ENCODE data around the gene LGALS1. TPM values are rescaled to one million over a fixed set of nuclear protein-coding genes. Genes with fewer than 3 reads are reported as not detected.

Gene LGALS1
- total RNA-seq, 4 donors from 2014 or later = 110 to 347 (median 232) TPM

- DNase-seq (ENCODE audit: low spot score in 2 of 2) = no peak
- no peak for TF ChIP-seq POLR2A (IDR thresholded peaks at IDR 0.05)
- no peak for TF ChIP-seq CTCF (IDR thresholded peaks at IDR 0.05)
- intact Hi-C loops (cut with DNase I; ENCODE audit: low total_unique reads) = no loop called here
- no peak overlapping the region for H3K4me3 ChIP-seq (ENCODE audit: low read depth, poor library complexity, severe bottlenecking)
- 77 to 81% methylated on average over 13 to 14 of the region's 14 CpGs for WGBS, 2 donors
These were observed 43.0 kb upstream of the LGALS1 start for GRCh38 chr22:37632174-37633088.

- whole genome bisulfite sequencing, 2 donors = 48 to 49% methylated on average over 7 to 9 of the region's 11 CpGs
These were observed 42.3 kb upstream of the LGALS1 start for GRCh38 chr22:37633089-37633624.

GRCh38 chr22:37633625-37634416 lies 41.6 kb upstream of the LGALS1 start:
- intact Hi-C loops (cut with DNase I; ENCODE audit: low total_unique reads) = no loop called here
- H3K4me3 ChIP-seq (ENCODE audit: low read depth, poor library complexity, severe bottlenecking) = no peak overlapping the region
- no peak for TF ChIP-seq CTCF (IDR thresholded peaks at IDR 0.05)
- TF ChIP-seq POLR2A (IDR thresholded peaks at IDR 0.05) = no peak
- 23 to 29% methylated on average over 15 to 24 of the region's 24 CpGs for WGBS, 2 donors
- peak; percentile 69 to 96 for DNase-seq (ENCODE audit: low spot score in 2 of 2)

More at GRCh38 chr22:37633089-37633624, 42.3 kb upstream of the LGALS1 start:
- no peak for DNase-seq (ENCODE audit: low spot score in 2 of 2)
- no peak overlapping the region for H3K4me3 ChIP-seq (ENCODE audit: low read depth, poor library complexity, severe bottlenecking)
- intact Hi-C loops (cut with DNase I; ENCODE audit: low total_unique reads) = no loop called here
- no peak for TF ChIP-seq POLR2A (IDR thresholded peaks at IDR 0.05)
- no peak for TF ChIP-seq CTCF (IDR thresholded peaks at IDR 0.05)

GRCh38 chr22:37634417-37634924 lies 41.0 kb upstream of the LGALS1 start:
- TF ChIP-seq CTCF (IDR thresholded peaks at IDR 0.05) = no peak
- no peak for TF ChIP-seq POLR2A (IDR thresholded peaks at IDR 0.05)
- 32 to 37% methylated on average over 8 of the region's 8 CpGs for WGBS, 2 donors
- DNase-seq (ENCODE audit: low spot score in 2 of 2) = no peak
- intact Hi-C loops (cut with DNase I; ENCODE audit: low total_unique reads) = no loop called here
- H3K4me3 ChIP-seq (ENCODE audit: low read depth, poor library complexity, severe bottlenecking) = no peak overlapping the region

GRCh38 chr22:37635157-37635556 lies 40.3 kb upstream of the LGALS1 start:
- intact Hi-C loops (cut with DNase I; ENCODE audit: low total_unique reads) = no loop called here
- 91 to 97% methylated on average over 7 of the region's 7 CpGs for WGBS, 2 donors
- H3K4me3 ChIP-seq (ENCODE audit: low read depth, poor library complexity, severe bottlenecking) = no peak overlapping the region
- no peak for DNase-seq (ENCODE audit: low spot score in 2 of 2)
- no peak for TF ChIP-seq CTCF (IDR thresholded peaks at IDR 0.05)
- TF ChIP-seq POLR2A (IDR thresholded peaks at IDR 0.05) = no peak

Measured in lower leg skin (tissue), 4 donors.